HEK293T (cell line): ENCODE data around the gene ABLIM2.

ENCODE experiments used
- CTCF ChIA-PET: fragments of 350-600 bp; formaldehyde crosslinking; extraction: SDS; loops from one replicate; lab custom pipeline; 2021; ENCODE audit warnings: antibody characterized with exemption, inconsistent platforms; lab: Yijun Ruan, JAX
- POLR2A ChIA-PET: fragments of 350-600 bp; formaldehyde crosslinking; extraction: SDS; loops from one replicate; lab custom pipeline; 2020; ENCODE audit warnings: antibody characterized with exemption, inconsistent platforms; lab: Yijun Ruan, JAX
- DNase-seq: peaks from one replicate; pipeline ENCODE4 v3.0.0; 2012; ENCODE audit warnings: mixed read lengths; ENCODE audit errors: extremely low spot score
- ARNT ChIP-seq: fragments of 450-650 bp; IDR thresholded peaks from 2 replicates; pipeline ENCODE4 v1.6.1; 2017; ENCODE audit warnings: mild to moderate bottlenecking
- BHLHE40 ChIP-seq: fragments of 450-650 bp; IDR thresholded peaks from 2 replicates; pipeline ENCODE4 v1.6.1; 2016; ENCODE audit warnings: mild to moderate bottlenecking, moderate library complexity, borderline replicate concordance
- CTBP1 ChIP-seq: fragments of 450-650 bp; IDR thresholded peaks from 2 replicates; pipeline ENCODE4 v1.6.1; 2016; ENCODE audit warnings: borderline replicate concordance
- ELF4 ChIP-seq: fragments of 450-650 bp; IDR thresholded peaks from 2 replicates; pipeline ENCODE4 v1.6.1; 2017; ENCODE audit warnings: antibody characterized with exemption
- FOXA1 ChIP-seq: fragments of 450-650 bp; IDR thresholded peaks from 2 replicates; pipeline ENCODE4 v1.6.1; 2016; ENCODE audit warnings: mild to moderate bottlenecking
- FOXK2 ChIP-seq: fragments of 450-650 bp; IDR thresholded peaks from 2 replicates; pipeline ENCODE4 v1.6.1; 2016; ENCODE audit warnings: mild to moderate bottlenecking
- FOXM1 ChIP-seq: fragments of 450-650 bp; IDR thresholded peaks from 2 replicates; pipeline ENCODE4 v1.6.1; 2017; ENCODE audit warnings: mild to moderate bottlenecking, borderline replicate concordance
- HDGF ChIP-seq: fragments of 450-650 bp; IDR thresholded peaks from 2 replicates; pipeline ENCODE4 v1.6.1; 2017; ENCODE audit warnings: antibody characterized with exemption, borderline replicate concordance
- L3MBTL2 ChIP-seq: fragments of 450-650 bp; conservative IDR thresholded peaks from 2 replicates; pipeline ENCODE4 v1.6.1; 2016; ENCODE audit warnings: mild to moderate bottlenecking
- LEF1 ChIP-seq: fragments of 450-650 bp; IDR thresholded peaks from 2 replicates; pipeline ENCODE4 v1.6.1; 2017; ENCODE audit warnings: mild to moderate bottlenecking, borderline replicate concordance
- NFRKB ChIP-seq: fragments of 450-650 bp; IDR thresholded peaks from 2 replicates; pipeline ENCODE4 v1.6.1; 2016; ENCODE audit warnings: mild to moderate bottlenecking, moderate library complexity
- SP1 ChIP-seq: fragments of 450-650 bp; IDR thresholded peaks from 2 replicates; pipeline ENCODE4 v1.6.1; 2017
- SUZ12 ChIP-seq: fragments of 450-650 bp; IDR thresholded peaks from 2 replicates; pipeline ENCODE4 v1.6.1; 2016; ENCODE audit warnings: mild to moderate bottlenecking
- TARDBP ChIP-seq: fragments of 450-650 bp; IDR thresholded peaks from 2 replicates; pipeline ENCODE4 v1.6.1; 2016
- ZNF384 ChIP-seq: fragments of 450-650 bp; IDR thresholded peaks from 2 replicates; pipeline ENCODE4 v1.6.1; 2016
- TF ChIP-seq, protein P1 (sequence below): fragments of 450-650 bp; IDR thresholded peaks from 2 replicates; pipeline ENCODE4 v1.6.1; 2016

Gene ABLIM2

DNA sequence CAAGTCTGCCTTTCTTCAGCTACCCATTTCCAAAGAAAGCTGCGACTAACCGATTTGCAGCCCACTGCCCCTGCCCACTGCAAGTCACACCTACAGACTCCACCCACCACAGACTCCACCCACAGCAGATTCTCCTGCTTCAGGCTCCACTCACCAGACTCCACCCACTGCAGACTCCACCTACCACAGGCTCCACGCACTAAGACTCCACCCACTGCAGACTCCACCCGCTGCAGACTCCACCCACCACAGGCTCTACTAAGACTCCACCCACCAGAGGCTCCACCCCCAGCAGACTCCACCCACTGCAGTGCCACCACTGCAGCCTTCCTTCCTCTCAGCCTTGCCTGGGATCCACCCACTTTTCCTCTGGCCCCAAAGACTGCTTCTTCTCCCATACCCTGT is 41.3 kb downstream of the ABLIM2 start:
- POLR2A ChIA-PET, result no interaction called here
- TF ChIP-seq, protein P1, sequence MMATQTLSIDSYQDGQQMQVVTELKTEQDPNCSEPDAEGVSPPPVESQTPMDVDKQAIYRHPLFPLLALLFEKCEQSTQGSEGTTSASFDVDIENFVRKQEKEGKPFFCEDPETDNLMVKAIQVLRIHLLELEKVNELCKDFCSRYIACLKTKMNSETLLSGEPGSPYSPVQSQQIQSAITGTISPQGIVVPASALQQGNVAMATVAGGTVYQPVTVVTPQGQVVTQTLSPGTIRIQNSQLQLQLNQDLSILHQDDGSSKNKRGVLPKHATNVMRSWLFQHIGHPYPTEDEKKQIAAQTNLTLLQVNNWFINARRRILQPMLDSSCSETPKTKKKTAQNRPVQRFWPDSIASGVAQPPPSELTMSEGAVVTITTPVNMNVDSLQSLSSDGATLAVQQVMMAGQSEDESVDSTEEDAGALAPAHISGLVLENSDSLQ, result no peak
- TF ChIP-seq FOXK2 (no peak), SP1 (peak; percentile 28; the same call in 1 of the 2 replicates)
- peak; percentile 98 for DNase-seq
- CTCF ChIA-PET, result no interaction called here

DNA sequence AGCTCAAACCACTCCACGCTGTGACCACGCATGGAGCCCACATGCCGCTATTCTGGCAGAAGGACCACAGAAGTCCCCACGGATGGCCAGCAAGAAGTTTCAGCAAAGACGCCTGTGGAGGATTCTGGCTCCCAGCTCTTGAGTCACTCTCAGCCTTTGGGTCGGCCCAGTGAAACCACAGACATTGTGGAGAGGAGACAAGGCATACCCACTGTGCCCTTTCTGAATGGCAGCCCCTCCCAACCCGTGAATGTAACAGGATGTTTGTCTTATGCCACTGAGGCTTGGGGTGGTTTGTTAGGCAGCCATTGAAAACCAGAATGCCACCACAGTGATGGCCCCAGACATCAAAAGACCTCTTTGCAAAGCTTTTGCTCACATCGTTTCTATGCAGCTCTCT is 42.7 kb downstream of the ABLIM2 start:
- TF ChIP-seq SUZ12 (no peak), BHLHE40 (no peak), HDGF (no peak), NFRKB (no peak), FOXA1 (no peak), TARDBP (no peak), ARNT (no peak)
- TF ChIP-seq, protein P1, result no peak
- ChIA-PET POLR2A (no interaction called here), CTCF (no interaction called here)
- DNase-seq, result no peak

DNA sequence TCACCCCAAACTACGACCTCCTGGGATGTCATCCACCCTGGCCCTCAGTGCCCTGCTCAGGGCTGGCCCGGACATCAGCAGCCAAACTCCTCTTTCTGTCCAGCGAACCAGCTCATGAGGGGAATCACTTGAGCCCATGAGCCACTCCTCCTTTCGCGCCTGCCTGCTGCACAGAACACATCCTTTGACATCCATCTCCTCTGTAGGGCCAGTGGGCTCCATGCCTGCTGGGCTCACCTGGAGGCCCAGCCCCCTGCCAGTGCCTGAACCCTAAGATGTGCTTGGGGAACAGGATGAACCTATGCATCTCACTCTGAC is 43.5 kb downstream of the ABLIM2 start:
- DNase-seq, result no peak
- no peak for TF ChIP-seq L3MBTL2
- TF ChIP-seq NFRKB, result no peak
- no peak for TF ChIP-seq HDGF
- no peak for TF ChIP-seq TARDBP
- TF ChIP-seq, protein P1, result no peak
- no peak for TF ChIP-seq CTBP1
- no peak for TF ChIP-seq ARNT
- no peak for TF ChIP-seq FOXA1
- TF ChIP-seq SP1, result no peak
- no peak for TF ChIP-seq FOXM1
- TF ChIP-seq SUZ12, result no peak
- TF ChIP-seq ZNF384, result no peak
- ChIA-PET POLR2A (no interaction called here), CTCF (no interaction called here)

DNA sequence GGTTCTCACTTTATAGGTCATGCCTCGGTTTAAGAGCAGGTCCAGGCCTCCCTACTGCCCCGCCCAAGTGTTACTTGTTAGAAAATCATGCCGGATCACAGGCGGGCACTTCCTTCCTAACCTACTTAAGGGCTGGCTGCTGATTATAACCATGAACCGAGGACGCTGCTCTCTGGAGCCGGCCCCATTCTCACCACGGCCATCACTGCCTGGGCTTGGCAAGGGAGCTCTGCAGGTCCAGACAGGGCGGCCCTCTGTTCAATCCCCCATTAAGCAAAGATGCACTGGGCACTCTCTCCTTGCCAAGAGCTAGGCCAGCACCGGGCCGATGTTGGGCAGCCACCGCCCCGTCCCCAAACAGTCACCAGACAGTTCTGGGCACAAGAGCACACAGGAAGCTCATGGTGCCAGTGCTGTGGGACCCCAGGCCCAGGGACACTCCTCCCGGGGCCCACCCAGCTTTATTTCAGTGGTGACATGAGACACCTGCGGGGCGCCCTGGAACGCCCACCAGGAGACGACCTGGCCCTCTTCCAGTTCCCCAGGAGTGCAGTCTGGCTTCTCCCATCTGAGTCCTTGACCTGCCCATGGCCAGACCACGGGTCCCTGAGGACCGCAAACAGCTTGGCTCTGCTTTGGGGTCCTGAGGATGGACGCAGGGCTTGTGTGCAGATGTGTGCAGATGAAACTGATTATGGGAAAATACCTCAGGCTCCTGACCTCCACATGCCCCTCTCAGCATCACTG is 44.0 kb downstream of the ABLIM2 start:
- POLR2A ChIA-PET, result no interaction called here
- TF ChIP-seq ELF4, result no peak
- no peak for TF ChIP-seq LEF1
- TF ChIP-seq FOXA1, result no peak
- TF ChIP-seq, protein P1, result no peak
- TF ChIP-seq TARDBP, result no peak
- no peak for TF ChIP-seq HDGF
- TF ChIP-seq SP1, result no peak
- TF ChIP-seq FOXM1, result no peak
- TF ChIP-seq SUZ12, result no peak
- TF ChIP-seq CTBP1, result no peak
- no peak for TF ChIP-seq ARNT
- no peak for DNase-seq
- CTCF ChIA-PET, result interaction anchor here (0.7 kb wide), 1 partner anchor 18 kb away, joined by 3 read pairs; no protein-coding TSS in a partner anchor

DNA sequence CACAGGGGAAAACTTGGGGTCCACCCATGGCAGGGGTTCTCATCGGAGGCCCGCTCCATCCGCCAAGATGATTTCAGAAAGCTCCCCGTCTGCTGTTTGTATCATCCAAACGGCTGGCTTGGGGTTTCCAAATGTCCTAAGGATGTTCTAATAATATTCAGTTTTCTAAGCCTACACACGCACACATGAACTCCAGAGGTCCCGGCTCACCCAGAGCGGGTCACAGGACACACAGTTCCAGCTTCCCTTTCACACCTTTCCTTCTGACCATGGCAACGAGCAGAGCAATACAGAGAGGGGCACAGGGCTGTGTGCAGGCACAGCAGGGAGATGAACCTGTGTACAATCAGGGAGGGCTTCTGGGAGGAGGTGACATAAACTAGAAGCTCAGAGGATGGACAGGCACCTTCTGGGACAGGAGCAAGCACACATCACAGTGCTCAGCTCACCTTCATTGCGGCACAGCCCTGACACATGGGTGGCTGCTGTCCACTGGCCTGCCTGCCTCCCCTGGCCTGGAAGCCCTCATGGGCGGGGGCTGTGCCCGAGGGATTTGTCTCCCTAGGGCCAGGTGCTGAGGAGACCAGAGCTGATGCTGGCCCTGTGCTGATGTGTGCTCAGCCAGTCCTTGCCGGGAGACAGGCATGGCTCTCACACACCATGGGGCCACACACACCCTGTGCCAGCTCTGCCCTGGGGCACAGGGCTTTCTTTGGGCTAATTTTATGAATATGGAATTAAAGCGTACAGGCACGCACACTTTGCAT is 44.8 kb downstream of the ABLIM2 start:
- ChIA-PET POLR2A (no interaction called here), CTCF (interaction anchor here (0.5 to 0.7 kb wide), 2 partner anchors 19 to 1040 kb away, joined by 3 read pairs; no protein-coding TSS in a partner anchor)
- TF ChIP-seq L3MBTL2 (no peak), BHLHE40 (no peak), ARNT (no peak), NFRKB (no peak), SUZ12 (no peak), ELF4 (no peak), SP1 (no peak), LEF1 (no peak), FOXM1 (no peak), CTBP1 (no peak), TARDBP (no peak), ZNF384 (no peak), FOXK2 (no peak), HDGF (no peak), FOXA1 (no peak)
- TF ChIP-seq, protein P1, result no peak
- no peak for DNase-seq
